ENCODE results near the gene EPHB1.
"Not testable (repeated sequence)": the region's sequence is repeated elsewhere in the genome, so short reads cannot be mapped to it uniquely, and the experiment has no call there.

The EPHB1 gene

DNA sequence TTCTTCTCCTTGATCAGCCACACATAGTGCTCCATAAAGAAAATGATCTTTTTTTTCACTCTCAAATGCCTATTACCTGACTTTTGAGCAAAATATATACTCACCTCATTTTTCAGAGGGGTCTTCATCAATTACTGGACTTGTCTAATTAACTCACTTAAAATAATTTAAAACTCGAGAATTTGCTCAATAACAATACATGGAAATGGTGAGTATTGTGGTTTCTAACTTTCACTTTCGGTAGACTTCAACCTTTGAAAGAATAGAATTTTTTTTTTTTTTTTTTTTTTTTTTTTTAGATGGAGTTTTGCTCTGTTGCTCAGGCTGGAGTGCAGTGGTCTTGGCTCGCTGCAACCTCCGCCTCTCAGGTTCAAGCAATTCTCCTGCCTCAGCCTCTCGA lies 17.7 kb upstream of the EPHB1 start:
- DNase-seq (ENCODE audit: low read depth), result no peak

DNA sequence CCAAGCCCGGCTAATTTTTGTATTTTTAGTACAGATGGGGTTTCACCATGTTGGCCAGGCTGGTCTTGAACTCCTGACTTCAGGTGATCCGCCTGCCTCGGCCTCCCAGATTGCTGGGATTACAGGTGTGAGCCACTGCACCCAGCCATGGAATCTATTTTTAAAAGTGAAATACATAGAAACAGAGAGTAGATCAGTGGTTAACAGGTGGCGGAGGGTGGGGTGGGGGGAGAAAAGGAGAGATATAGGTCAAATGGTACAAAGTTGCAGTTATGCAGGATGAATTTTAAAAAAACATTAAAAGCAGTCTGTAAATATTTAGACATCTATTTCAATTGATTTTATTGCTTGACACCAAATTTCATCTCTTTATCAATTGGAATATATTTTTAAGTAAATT lies 6.8 kb upstream of the EPHB1 start:
- not testable (repeated sequence) for DNase-seq (ENCODE audit: low read depth)

DNA sequence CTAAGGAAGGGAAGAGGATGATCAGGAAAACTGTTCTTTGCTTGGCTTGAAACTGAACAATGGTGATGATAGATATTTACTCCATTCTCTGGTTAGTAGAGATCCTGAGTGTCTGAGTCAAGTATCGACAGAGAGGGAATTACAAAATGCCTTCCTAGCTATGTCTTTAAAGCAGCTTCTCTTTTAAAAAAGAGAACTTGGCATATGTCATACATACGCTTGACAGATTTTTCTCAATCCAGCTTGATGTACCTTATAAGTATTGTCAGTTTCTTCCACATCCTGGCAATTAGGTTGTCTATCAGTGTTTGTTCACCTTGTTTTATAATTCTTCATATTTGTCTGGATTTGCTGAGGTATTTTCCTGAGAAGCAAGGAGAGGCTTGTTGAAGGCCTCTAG lies 5.0 kb upstream of the EPHB1 start:
- no peak for DNase-seq (ENCODE audit: low read depth)

DNA sequence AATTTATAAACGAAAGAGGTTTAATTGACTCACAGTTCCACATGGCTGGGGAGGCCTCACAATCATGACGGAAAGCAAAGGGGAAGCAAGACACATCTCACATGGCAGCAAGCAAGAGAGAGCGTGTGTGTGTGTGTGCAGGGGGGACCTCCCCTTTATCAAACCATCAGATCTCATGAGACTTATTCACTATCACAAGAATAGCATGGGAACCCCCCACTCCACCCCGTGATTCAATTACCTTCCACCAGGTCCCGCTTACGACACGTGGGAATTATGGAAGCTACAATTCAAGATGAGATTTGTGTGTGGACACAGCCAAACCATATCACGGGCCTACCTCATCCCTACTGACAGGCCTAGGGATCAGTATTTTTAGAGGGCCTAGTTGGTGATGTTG lies 3.1 kb upstream of the EPHB1 start:
- no peak for DNase-seq (ENCODE audit: low read depth)

DNA sequence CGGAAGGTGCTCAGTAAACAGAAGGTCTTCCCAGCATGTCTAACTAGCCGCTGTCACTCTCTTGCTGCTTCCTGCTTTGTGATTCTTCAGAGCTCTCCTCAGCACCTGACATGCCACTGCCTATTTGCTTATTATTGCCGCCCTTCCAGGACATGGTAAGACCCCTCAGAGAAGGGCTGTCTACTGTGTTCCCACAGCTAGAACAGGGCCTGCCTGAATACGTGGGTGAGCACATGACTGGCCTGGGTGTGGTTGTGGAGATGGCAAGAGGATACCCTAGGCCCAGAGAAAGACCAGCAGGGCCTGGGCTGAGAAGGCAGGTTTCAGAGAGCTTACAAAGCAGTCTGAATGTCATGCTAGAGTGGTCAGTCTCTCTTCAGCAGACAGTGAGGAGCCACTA lies 2.4 kb upstream of the EPHB1 start:
- DNase-seq (ENCODE audit: low read depth), result no peak

DNA sequence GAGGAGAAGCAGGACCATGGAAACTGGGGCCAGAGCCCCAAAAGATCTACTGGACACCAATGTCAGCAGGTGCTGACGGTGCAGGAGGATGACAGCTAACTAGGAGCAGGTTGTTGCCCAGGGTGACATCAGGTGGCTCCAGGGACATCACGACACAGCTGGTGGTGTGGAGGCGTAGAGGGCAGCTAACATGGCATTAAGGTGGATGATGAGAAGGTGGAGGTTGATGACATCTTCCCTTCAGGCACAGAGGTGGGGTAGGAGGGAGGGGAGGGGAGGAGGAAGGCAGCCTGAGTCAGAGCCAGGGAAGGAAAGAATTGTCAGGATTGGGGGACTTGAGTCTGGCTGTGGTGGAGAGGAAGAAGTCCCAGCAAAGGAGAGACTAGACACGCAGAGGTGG lies 1.5 kb upstream of the EPHB1 start:
- no peak for DNase-seq (ENCODE audit: low read depth)

DNA sequence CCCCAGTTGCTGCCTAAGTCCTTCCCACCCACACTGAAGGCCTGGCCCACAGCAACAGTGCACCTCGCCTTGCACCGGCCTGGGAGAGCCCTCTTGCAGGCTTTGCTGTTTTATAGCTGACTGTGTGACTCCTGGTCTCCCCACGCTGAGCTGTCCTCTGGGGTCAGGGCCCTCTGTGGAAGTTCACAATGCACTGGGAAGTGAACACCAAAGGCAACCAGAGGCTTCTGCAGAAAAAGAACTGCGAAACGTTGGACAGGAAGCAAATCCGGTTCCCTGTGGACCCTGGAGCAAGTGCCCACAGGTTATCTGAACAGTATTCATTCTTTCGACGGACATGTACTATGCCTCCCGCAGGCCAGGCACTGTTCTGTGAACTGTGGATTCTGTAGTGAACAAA lies 737 bp upstream of the EPHB1 start:
- no peak for DNase-seq (ENCODE audit: low read depth)

DNA sequence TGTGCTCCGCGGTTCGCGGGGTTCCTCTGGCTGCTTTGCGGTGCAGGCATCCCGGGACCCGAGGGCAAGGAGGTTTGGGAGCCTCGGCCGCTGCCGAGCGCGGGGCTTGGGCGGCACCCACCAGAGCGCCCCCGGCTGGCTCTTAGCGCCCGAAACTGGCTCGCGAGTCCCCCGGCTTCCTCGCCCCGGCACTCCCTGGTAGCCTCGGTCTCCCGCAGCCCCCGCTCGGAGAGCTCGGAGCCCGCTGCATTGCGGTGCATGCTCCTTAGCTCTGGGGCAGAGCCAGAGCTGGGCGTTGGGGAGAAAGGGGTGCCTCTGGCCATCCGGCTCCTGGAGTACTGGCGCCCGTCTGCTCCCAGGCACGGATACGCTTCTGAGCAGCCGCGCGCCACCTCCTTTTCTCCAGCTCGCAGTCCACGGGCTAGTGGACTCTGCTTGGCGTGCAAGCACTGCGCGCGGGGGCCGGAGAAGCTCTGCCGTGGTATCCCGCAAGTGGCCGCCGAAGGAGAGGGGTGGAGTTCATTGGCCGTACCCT lies 753 bp downstream of the EPHB1 start:
- DNase-seq (ENCODE audit: low read depth), result no peak

DNA sequence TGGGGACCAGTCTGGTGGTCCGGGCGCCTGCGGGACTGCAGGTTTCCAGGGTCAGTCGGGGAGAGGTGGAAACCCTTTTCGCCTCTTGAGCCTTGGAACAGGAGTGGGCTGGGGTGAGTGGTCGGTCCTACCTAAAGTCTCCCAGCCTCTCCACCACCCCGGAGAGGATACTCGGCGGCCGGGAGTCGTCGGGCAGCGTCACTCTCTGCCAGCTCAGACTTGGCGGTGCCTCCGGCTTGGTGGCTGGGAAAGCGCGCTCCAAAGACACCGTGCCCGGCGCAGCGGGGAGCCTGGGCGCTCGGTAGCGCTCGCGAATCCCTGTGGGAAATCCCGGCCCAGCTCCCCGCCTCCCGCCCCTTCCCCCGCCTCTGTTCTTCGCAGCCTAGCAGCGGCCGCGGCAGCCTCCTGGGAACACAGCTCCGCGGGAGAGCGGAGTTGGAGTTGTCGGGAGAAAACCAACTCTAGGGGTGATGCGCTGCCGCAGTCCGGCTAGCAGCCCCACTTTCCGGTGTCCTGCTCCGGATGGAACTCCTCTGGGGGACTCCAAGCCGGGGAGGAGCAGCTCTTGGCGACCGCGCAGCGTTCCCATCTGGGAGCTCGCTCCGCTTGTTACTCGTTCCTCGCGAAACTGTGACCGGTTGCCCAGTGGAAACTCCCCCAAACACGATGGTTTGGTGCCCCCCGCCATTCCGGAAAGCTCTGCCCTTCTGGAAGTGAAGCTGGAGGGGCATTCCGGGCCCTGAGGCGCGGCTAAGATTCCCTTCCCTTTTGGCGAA lies 1.4 kb downstream of the EPHB1 start:
- DNase-seq (ENCODE audit: low read depth), result no peak

DNA sequence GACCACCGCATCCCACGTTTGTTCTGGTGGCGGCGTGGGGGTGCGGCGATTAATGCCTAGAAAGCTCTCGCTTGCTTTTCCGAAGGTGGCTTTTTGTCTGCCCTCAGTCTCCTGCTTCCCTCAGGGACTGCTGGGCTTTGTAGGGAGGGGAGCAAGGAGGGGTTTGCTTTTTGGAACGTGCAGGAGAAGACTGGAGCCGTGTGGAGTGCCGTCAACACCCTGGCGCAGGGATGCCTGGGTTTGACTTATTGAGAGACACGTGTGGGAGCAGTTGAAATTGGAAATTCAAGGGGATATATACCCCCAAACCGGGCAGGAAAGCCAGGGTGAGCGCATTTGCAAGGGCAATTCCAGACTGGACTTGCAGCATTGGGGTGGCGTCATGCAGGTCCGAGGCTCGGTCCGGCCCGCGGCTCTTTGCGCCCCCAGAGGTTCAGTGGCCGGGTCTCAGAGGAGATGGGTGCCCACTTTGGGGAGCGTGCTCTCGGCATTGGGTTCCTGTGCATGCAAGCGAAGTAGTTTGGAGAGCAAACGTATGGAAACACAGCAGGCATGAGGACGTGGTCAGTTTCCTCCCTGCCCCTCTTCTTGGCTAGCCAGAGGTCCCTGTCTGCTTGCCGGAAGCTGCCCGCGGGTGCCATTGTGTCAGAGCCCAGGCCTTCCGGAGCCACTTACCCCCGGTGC lies 2.1 kb downstream of the EPHB1 start:
- no peak for DNase-seq (ENCODE audit: low read depth)

DNA sequence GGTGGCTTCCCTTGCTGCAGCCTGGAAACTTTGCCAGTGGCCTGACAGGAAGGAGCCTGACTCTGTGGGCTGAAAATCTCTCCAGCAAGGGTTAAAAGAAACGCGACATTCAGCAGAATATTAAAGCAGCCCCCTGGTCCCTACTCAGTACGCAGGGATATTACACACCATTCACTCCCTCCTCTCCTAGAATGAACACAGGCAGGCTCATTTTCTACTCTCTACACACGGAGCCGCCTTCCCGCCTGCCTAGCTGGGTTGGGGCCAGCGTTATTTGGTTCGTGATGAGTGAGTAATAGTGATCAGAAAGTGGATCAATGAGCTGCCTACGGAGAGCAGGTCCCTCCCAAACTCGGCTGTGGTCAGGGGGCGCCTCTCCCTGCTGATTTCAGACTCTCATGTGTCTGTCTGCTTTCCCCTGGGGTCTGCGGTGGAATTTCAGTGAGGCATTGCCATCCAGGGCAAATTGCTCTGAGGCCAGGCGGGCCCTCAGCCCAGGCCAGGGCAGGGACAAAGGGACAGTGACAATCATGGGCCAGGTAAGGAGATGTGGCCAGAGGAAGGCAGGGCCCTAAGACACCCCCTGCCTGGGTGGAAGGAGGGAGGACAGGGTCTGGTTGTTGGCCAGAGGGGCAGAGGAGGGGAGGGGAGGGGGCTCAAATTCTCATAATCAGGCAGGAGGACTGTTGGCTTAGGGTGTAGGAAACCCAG lies 2.8 kb downstream of the EPHB1 start:
- DNase-seq (ENCODE audit: low read depth), result no peak

DNA sequence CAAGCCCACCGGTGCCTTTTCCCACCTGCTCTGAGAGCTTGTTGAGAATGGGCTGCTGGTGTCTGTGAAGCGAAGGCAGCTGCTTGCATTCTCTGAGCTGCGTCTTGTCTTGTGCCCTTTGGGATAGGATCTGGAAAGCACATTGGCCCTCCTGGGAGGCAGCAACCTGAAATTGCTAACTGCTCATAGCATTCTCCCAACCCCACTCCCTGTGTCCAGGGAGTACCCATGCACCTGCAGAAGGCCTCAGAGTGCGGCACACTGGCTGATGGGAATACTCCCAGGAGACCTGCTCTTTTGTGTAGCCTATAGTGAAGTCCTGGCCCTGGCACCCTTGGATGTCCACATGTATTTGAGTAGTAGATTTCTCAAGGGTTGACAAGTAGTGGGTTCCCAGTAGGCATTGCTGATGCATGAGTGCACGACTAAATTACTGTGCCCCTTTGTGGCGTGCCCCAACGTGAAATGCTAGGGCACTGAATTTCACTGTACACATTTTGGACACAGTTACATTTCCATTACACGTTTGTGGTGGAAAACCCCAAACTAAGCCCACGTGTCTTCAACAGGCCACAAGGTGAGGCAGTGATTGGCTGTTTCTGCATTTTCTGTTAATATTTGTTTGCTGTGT lies 3.7 kb downstream of the EPHB1 start:
- no peak for DNase-seq (ENCODE audit: low read depth)

DNA sequence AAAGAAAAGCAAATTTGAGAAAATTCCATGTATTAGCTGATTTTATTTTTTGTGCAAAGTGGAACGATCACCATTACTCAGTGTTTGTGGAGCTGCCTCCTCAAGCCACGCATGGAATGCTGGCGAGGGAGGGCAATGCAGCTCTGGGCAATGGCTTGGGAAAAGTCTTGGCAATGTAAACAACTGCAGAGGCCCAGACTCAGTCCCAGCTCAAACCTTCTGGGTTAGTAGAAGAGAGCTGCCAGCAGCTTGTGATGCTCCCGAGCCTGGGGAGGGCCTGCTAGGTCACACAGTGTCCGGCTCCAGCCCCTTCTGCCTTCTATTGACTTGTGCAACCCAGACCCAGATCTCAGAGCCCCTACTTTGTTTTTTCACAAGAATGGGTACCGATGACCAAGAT lies 4.3 kb downstream of the EPHB1 start:
- DNase-seq (ENCODE audit: low read depth), result no peak

DNA sequence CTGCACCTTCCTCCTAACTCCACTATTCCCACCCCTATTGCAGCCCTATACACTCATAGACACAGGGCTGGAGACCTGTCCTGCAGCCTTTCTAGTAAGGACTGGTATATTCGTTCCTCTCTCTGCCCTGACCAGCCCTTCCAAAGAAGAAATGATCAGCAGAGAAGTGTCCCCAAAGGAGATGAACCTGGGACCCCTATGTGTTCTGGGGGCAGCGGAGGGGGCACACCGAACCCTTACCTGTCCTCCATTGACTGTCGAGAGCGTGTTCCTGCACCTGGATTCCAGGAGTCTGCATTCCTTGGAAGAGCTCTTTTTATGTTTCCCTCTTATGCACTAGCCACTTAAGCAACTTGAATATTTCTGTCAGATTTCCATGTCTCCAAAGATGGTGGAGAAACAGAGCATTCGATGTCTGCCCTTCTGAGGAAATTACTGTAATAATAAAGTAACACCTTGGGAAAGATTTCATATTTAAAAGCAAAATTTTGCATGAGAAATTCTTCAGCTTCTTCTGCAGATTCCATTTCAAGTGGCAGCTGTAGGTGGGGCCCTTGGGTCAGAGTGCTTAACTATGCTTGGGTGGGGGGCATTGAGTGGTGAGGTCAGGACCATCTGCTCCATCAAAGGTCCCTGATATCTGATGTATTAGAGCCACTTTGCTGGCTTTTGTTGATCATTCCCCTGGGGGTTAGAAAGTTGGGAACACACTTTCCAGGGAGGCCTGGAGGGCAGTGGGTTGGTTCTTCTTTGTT lies 6.3 kb downstream of the EPHB1 start:
- DNase-seq (ENCODE audit: low read depth), result no peak

DNA sequence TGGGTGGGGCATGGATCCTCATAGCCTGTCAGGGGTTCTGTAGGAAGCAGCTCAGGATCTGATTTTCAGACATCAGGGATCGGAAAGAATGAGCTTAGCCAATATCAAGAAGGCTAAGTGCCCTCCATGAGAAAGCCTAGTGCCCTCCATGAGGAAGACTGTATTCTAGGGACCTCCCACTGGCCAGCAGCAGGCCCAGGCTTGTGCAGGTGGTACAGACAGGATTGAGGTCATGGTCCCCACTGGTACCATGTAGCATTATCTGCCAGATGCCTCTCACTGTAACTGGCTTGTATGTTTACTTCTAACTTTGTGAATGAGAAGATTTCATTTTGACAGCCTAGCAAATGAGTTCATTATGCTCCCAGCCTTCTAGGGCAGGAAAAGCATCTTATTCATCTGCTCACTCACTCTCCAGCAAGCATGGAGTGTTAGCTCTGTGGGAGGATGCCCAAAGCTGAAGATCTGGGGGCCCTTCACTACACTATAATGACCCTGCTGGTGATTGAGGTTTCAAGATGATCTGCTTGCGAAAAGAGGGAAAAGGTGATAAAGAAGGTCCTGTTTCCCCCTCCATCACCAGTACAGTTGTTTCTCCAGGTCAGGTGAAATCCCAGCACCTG lies 7.5 kb downstream of the EPHB1 start:
- no peak for DNase-seq (ENCODE audit: low read depth)

DNA sequence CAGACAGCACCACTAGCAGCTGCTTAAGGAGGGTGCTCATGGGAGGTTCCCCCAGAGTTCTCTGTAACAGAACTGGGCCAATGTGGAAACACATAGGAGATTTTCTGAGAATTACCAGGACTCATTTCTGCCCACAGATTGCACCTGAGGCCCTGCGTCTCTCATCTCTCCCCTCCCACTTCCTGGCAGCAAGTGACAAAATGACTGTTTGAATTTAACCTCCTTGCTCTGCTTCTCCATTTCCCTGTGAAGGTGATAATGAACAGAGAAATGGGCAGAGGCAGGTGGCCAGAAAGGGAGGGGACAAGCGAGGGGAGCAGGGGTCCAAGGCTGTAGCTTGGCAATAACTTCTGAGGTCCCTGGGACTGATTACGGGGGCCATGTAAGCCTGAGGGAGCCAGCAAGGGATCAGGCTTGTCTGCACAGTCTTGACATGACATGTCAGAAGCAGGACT lies 8.0 kb downstream of the EPHB1 start:
- DNase-seq (ENCODE audit: low read depth), result no peak

DNA sequence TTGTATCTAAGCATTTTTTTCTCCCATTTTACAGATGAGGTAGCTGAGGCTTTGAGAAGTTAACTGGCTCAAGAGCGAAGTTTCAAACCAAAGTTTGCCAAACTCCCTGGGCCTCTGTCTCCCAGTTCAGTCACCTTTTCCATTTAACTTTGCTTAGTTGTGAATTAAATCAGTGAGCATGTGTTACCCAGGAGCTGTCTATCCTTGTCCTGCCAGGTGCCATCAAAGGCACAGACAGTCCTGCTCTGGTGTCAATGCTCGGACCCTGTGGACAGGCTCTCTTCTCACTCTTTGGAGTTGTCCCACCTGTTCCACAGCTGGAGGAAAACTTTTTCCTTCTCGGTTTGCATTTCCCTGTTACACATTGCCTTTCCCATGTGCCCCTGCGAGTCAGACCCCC lies 8.6 kb downstream of the EPHB1 start:
- no peak for DNase-seq (ENCODE audit: low read depth)

DNA sequence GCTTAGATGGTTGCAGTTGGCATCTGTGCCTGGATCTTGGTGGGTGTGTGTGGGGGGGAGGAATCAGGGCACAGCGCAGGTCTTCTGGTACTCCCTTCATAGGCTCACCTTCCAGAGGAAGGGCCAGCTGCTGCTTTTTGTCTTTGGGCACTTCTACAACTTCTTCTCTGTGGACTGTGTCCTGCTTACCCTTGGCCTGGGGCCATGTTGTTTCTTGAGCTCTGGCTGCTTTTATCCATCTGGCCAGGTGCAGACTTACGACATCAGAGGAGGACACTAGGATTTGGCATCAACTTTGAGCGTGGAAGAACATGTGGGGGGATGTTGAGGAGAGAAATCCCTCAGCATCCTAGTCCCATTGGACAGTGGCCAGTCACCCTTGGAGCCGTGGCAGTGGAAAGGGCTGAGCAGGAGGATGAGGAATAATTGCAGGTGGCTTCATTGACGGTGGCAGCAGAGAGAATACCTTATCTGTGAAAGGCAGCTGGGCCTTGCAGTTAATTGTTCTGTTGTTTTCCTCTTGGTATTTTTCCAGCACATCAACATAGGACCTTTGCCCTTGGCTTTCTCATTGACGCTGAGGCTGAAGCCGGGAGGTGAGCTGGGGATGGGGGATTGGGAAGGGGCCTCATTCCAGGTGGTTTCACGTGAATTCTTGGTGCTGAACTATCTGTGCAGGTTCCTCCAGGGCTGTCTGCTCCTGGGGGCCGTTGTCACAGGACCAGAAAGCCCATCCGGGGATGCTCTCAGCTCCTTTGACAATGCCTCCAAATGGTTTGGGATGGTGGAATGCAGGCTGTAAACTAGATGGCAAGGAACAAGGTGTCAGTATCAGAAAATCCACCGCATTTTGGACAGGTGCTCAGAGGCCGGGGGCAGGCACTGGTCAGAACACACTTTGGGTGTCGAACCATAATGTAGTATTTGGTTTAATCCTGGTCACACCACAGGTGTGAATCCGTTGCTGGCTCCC lies 9.7 kb downstream of the EPHB1 start:
- DNase-seq (ENCODE audit: low read depth), result no peak

DNA sequence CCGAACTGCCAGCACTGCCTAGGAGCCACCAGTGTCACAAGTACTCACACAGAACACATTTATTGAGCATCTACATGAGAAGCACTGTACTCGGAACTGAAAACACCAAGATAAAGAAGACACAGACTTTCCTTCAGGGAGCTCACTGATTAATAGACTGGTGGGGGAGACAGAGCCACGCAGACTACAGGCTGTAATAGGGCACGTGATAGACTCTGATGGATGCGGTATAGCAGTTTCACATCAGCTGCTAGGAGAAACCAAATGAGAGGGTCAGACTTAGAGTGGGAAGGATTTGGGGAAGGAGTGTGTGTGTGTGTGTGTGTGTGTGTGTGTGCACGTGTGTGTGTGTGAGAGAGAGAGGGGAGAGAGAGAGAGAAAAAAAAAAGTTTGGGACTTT lies 12.1 kb downstream of the EPHB1 start:
- DNase-seq (ENCODE audit: low read depth), result no peak

DNA sequence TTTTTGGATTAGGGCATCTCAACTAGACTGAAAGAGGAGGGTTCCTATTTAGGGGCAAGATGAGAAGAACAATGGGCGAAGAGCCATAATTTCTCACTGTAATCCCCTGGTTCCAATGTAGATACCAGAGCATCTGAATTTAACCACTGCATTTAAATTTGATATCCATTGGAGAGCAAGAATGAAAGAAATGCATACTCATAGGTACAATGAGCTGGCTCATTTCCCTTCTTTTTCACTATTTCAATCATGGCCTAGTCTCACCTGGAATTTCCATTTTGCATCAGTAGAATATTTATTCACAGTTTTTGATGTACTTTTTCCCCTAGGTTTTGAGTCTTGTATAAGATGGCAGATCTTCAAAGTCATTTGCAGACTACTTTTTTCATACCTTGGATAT lies 13.8 kb downstream of the EPHB1 start:
- no peak for DNase-seq (ENCODE audit: low read depth)
